HG02943 (cell line): ENCODE data around the gene WWC1.

Source experiments
- ATAC-seq: cut with Tn5 transposase; IDR thresholded peaks from one replicate; pipeline ENCODE4 v1.9.1; 2021; ENCODE audit warnings: mild to moderate bottlenecking, low read depth, moderate library complexity; ENCODE audit not compliant: unreplicated experiment

The WWC1 gene

GRCh38 chr5:168291342-168291963, at the start of gene WWC1:
Gene WWC1, plus strand, starts transcription at chr5:168291645. Its CDS starts 508 bp downstream, at chr5:168292153.
- ATAC-seq: peak; percentile 66

GRCh38 chr5:168244838-168245559, 46.4 kb upstream of the WWC1 start:
- ATAC-seq: no peak

GRCh38 chr5:168249923-168250322, 41.5 kb upstream of the WWC1 start:
- ATAC-seq: no peak

GRCh38 chr5:168251259-168251658, 40.2 kb upstream of the WWC1 start:
- ATAC-seq: no peak

- no peak for ATAC-seq
These were observed 37.3 kb upstream of the WWC1 start for GRCh38 chr5:168254013-168254693.

- no peak for ATAC-seq
These were observed 30.9 kb upstream of the WWC1 start for GRCh38 chr5:168260353-168261226.

GRCh38 chr5:168261227-168261571, 30.2 kb upstream of the WWC1 start:
- no peak for ATAC-seq

- no peak for ATAC-seq
These were observed 29.3 kb upstream of the WWC1 start for GRCh38 chr5:168262042-168262743.

GRCh38 chr5:168263121-168263520, 28.3 kb upstream of the WWC1 start:
- no peak for ATAC-seq

GRCh38 chr5:168266016-168266415, 25.4 kb upstream of the WWC1 start:
- ATAC-seq: no peak

- ATAC-seq: peak; percentile 87
These were observed 22.2 kb upstream of the WWC1 start for GRCh38 chr5:168268949-168269936.

GRCh38 chr5:168269937-168270330, 21.5 kb upstream of the WWC1 start:
- ATAC-seq: no peak

- no peak for ATAC-seq
These were observed 21.0 kb upstream of the WWC1 start for GRCh38 chr5:168270476-168270875.

- no peak for ATAC-seq
These were observed 18.1 kb upstream of the WWC1 start for GRCh38 chr5:168273056-168273980.

GRCh38 chr5:168274406-168274805, 17.0 kb upstream of the WWC1 start:
- ATAC-seq: no peak

- no peak for ATAC-seq
These were observed 15.5 kb upstream of the WWC1 start for GRCh38 chr5:168275940-168276339.

- ATAC-seq: no peak
These were observed 9.3 kb upstream of the WWC1 start for GRCh38 chr5:168282120-168282519.

- ATAC-seq: no peak
These were observed 6.6 kb upstream of the WWC1 start for GRCh38 chr5:168284809-168285208.
